Amygdala (tissue), 56 donors: Measurements from ENCODE around the gene EDN3.
"Not testable (repeated sequence)": the region's sequence is repeated elsewhere in the genome, so short reads cannot be mapped to it uniquely, and the experiment has no call there.

Experiments used
- DNase-seq, 56 donors: peaks; one replicate each; lab custom pipeline; 2025; lab: John Stamatoyannopoulos, UW

EDN3 gene

DNA sequence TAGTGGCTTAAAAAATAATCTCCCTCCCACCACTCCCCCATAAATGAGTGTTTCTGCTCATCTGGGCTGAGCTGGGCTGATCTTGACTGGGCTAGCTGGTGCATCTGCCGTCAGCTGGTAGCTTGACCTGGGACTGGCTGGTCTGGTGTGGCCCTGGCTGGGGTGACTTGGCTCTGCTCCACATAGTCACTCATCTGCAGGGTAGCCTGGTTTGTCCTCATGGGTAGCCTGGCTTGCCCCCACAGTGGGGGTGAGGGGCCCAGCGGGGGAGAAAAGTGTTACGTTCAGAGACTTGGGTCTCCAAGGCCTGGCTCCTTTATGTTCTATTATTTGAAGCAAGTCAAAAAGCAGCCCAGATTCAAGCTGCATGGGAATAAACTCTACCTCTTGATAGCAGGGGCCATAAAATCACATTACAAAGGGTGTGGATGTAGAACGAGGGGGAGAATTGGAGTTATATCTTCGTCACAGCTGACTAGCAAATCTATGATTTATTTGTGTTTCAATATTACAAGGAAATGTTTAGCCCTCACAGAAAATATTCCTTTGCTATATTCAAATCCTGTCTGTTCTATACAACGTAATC lies 32.9 kb downstream of the EDN3 start:
- DNase-seq = no peak

DNA sequence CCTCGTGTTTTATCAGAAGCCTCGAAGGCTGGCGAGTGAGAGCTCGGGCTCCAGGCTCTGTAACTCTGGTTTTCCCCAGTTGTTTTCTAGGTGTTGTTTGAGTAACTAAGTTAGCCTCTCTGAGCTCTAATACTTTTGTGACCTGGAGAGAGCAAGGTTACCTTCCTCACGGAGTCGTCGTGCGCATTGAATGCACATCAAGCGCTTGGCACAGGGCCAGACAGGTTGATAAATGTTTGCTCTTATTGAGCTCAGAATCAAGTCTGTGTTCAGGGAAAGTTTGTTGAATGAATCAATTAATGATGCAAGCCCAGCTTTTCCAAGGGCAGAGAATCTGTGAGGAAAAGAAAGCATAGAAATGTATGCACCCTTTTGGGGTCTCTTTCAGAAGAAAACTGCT lies 33.5 kb downstream of the EDN3 start:
- no peak for DNase-seq

DNA sequence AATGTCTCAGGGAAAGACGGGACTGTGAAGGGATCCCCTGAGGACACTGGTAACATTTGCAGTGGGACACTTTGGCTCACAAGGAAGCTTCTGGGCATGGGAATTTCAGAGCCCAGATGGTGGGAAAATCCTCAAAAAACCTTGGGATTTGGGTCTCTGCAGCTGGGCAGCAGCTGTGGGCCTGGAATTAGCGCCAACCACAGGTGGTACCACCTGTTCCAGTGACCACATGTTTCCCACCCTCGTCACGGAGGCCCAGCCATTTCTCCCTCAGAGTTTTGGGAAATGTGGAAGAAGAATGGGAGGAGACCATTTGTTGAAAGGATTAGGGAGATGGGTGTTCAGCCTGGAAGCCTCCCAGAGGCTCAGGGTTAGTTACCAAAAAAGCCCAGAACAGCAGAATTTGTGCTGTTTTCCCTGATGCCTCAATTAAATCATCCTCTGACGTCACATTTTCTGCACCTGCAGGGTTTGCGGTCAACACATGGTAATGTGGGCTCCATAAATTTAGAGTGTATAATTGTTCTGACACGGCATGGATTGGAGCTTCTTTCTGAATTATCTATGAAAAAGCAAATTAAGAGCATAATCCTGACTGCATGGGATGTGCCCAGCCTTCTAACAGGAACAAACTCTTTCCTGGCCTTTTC lies 34.4 kb downstream of the EDN3 start:
- no peak for DNase-seq

DNA sequence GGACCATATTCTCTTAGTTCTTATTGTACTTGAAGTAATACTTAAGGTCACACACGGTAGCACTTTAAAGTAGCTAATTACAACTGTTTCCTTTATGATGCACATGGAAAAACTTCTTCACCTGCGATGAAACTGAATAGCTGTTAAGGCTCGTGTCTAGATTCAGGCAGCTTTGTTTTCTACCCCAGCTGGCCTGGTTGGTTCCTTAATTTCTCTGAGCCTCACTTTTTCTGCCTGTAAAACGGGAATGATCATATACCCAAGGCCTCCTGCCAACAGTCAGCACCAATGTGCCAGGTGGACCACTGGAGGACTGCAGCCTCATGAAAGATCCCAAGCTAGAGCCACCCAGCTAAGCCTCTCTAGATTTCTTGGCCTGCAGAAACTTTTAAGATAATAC lies 35.0 kb downstream of the EDN3 start:
- DNase-seq = no peak

DNA sequence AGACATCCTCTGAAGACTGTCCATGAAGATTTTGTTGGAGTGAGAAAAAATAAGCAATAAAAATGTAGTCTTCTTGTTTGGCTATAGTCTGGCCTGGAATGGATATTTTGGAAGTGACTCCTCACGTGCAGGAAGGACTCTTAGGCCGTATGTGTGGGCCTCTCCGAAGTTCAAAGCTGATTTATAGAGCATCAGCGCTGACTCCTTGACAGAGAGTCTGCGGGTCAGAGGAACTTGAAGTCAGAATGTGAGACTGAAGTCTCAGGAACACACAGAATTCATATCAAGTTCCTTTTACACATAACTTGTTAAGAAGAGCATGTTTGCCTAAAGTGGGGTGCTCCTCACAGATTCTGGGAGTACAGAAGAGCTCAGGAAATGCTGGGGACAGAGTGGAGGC lies 36.1 kb downstream of the EDN3 start:
- DNase-seq = no peak

DNA sequence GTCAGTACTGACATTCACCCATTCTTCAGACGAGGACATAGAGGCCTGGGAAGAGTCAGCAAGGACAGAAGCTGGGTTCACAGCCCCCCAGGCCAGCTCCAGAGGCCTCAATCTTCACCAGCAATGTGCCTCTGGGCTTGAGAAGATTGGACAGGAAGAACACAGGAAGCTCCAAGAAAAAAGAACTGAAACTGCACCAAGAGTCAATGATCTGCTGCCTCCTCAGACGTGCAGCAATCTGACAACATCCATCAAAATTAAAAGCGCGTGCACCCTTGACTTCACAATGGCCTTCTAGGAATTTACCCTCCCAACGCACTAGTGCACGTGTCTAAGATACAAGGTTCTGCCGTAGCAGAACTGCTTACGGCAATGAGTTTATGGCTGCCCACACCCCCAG lies 38.0 kb downstream of the EDN3 start:
- not testable (repeated sequence) for DNase-seq

DNA sequence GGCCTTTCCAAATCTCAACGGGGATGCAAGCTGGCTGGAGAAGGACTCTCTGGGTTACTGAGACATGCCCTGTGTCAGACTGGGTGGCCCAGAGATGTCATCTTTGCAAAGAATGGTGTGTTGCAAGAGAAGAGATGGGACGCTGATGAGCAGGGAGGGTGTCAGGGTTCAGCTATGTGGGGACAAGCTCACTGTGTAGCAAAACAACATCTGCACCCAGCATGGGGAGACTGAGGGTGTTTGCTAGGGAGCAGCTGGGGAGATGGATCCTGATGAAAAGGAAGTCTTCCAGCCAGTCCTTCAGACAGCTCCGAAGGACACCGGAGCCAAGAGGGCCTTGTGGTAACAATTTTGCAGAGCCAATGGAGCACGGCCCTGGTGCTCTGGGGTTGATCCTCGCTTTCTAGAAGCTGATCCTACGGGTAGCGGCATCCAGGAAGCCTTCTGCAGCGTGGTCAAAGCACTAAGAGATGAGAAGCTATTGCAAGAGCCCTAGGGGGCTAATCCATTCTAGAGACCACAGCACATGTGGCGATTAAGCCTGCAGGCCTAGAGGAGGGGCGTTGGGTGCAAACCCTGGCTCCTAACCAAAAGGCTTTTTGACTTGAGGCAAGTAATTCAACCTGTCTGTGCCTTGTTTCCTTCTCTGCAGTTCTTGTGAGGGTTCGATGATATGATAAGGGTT lies 39.9 kb downstream of the EDN3 start:
- no peak for DNase-seq

DNA sequence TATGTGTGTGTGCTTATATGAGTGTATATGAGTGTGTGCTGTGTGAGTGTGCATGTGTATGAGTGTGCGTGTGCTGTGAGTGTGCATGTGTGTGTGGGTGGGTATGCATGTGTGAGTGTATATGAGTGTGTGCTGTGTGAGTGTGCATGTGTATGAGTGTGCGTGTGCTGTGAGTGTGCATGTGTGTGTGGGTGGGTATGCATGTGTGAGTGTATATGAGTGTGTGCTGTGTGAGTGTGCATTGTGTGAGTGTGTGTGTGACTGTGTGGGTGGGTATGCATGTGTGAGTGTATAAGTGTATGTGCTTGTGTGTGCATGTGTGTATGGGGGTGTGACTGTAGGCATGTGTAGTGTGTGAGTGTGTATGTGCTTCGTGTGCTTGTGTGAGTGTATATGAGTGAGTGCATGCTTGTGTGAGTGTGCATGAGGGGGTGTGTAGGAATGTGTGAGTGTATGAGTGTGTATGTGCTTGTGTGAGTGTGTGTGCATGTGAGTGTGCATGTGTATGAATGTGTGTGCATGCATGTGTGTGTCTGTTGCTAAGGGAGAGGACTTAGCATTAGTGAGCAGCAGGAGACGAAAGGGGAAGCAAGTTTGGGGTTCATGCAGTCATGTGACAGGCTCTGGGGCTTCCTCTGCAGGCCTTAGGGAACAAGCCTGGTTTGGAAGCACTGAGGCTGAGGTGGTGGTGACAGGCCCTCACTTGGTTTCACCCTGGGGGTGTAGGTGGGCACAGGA lies 41.0 kb downstream of the EDN3 start:
- peak in 1 of 56 donors; percentile 9 for DNase-seq

DNA sequence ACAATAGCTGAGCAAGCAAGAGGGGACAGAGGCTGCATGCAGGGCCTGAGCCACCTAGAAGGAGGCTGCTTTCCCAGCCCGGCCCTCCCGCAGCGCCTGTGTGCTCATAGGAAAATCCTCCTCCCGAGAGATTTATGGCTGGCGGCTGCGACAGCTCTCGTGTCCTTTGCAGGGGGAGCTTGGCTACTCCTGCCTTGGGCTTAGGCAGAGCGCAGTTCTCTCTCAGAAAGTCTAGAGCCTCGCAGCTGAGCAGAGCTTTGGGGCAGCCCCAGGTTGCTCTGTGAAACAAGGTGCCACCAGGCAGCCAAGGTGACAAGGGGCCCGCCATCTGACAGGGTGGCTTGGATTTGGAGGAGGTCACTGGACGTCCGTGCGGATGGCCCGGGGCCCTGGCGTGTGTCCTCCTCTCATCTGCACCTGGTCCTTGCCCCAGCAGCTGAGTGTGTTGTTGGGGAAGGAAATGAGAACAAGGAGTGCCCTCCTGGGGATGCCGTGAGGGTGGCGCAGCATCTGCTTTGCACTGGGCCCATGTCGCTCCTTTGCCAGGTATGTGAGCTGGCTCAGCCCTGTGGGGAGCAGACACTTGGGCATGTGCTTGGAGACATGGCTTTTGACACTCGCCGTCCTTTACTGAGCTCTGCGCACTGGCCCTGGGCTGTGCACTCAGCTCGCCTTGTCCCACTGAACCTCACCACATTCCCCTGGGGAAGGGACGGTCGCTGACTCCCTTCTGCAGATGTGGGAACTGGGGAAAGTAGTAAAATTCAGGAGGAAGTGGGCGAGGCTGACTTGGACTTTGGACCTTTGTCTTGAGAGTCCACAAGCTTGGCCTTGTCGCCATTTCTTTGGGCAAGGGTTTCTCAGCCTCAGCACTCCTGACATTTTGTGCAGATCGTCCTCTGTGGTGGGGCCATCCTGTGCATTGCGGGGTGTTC lies 41.9 kb downstream of the EDN3 start:
- no peak for DNase-seq

DNA sequence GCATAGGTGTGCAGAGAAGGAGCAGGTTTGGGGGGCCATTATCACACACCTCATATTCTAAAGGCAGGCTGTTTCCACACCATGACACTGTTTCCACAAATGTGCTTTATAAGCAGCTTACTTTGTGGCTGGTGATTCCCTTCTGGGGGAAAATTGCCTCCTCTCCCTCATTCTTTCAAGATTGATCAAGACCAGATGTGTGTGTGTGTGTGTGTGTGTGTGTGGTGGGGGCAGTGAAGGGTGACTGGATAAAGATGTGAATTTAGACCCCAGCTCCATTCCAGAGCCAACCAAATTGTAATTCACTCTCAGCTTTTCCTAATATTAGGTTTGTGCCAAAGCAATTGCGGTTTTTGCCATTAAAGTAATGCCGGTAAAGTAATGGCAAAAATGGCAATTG lies 45.6 kb downstream of the EDN3 start:
- no peak for DNase-seq

DNA sequence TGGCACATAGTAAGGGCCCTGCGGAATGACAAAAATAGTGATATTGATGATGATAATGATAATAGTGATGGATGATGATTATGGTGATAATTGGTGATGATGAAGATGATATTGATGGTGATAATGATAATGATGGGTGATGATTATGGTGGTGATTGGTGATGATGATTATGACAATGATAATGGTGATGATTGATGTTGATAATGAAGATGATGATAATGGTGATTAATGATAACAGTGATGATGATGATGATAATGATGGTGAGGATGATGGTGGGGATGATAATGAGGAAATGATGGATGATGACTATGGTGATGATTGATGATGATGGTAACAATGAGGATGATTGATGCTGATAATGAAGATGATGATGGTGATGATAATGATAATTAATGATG lies 48.9 kb downstream of the EDN3 start:
- DNase-seq = no peak

DNA sequence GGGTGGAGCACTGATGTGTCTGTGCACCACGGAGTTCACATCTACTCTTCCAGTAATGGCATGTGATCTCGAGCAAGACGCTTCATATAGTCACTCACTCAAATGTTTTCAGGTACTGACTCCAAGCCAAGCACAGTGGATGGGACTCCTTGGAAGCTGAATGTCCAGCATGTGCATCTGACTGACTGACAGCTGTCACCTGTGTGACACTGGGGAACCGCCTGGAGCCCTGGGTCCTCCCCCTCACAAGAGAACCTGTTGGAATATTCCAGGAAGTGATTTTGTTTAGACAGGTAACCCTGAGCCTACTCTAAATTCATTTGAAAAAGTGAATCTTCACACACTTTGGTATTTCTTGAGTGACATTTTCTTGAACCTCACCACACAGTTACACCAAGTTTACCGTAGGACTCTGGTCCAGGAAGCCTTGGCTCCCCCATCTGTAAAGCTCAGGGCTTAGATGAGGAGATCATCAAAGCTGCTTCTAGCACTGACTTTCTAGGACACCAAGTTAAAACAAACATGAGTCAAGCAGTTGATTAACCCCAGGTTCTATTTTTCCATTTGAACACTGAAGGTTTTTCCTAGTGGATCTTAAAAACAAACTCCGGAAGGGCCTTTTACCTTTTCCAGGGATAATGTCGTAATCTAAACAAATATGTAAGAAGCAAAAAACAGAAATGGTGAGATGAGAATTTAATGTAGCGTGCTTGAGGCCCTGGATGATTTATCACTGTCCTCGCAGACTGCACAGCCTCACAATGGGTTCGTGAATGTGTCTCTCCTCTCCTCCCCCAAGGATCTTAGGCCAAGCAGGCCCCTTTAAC lies 50.1 kb downstream of the EDN3 start:
- DNase-seq = no peak

DNA sequence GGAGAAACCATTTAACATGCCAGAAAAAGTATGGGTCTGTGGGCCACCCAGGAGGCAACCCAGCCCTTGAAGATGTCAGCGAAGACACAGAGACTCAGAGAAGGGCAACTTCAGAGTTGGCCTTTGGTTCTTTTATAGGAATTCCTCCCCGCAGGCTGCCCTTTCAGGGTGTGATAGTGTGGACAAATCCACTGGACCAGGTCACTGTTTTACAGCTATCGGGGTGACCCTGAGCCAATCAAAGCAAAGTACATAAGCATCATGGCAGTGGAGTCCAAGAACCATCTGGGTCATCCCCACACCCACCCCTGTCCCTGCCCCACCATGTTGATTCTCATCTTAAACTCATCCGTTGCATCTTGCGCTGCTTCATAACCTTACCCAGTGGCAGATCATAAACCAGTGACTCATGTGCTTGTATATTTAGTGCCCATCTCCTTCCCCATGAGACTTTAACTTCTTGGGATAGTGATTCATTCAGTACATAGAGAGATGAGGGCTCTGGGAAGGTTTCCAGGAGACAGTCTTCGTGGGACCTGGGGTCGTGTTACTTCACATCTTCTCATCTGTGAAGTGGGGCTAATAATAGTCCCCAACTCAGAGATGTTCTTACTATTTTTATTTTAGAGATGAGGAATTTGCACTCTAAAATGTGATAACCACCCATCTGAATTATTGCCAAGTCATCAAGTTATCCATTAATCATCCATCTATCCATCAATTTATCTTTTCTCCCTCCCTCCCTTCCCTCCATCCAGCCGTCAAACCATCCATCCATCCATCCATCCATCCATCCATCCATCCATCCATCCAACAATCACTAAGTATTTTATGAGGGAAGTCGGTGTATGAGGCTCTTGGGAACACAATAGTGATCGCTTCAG lies 51.0 kb downstream of the EDN3 start:
- no peak for DNase-seq

DNA sequence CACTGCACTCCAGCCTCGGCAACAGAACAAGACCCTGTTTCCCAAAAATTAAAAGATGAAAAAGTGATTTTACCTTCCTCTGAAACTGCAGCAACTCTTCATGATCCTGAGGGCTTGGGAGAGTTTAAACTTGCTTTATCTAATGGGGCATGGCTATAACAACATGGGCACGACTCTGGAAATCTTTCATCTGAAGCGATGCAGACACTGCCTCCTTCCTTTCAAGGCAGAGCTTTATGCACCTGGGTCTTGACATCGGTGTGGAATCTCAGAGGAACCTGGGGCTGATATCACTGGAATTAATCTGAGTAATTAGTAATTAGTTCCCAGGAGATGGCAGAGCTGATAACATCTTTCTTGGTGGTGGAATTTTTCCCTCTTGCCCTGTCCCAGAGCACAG lies 52.1 kb downstream of the EDN3 start:
- no peak for DNase-seq

DNA sequence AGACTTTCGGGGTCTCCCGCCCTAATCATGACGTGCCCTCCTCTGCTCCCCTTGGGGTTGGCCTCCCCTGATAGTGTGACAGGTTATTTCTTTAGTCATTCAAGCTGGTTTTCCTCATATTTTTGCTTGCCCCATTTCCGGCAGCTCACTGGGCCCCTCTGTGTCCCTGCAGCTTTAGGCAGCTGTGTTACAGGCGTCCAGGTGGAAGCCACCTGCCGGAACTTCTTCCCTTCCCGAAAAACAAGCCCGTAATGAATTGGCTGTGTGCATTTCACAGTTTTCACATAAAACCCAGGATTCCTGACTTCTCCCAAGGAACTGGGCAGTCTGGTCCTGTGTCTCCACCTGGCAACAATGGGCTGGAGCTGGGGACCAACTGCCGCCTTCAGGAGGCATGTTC lies 52.6 kb downstream of the EDN3 start:
- DNase-seq = no peak

DNA sequence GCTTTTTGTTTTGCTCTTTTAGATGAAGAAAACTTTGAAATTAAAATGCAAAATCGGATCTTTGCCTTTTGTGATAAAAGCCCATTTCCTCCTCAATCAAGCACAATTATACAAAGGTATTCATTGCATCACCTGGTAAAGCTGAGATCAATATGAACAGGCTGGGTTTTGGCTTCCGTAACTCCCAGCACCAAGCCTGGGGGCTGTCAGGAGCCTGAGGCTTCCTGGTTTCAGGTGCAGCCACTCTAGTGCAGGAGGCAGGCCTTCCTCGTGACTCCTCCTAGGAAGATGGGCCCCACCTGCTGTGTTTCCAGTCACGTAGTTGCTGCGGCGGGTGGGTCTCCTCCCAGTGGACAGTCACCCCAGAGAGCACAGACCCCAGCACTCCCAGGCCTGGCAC lies 54.0 kb downstream of the EDN3 start:
- DNase-seq = no peak

DNA sequence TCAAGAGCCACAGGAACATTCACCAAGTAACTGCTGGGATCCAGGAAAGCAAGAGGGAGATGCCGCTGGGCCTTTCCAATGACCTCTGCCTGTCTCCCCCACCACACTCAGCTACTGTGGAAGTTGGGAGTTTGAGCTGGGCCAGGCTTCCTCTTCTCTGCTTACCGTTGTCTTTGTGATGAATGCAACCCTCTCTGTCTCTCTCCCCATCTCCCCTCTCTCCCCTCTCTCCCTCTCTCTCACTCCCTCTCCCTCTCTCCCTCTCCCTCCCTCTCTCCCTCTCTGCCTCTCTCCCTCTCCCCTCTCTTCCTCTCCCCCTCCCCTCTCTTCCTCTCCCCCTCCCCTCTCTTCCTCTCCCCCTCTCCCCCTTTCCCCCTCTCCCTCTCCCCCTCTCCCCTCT lies 54.8 kb downstream of the EDN3 start:
- DNase-seq = no peak

DNA sequence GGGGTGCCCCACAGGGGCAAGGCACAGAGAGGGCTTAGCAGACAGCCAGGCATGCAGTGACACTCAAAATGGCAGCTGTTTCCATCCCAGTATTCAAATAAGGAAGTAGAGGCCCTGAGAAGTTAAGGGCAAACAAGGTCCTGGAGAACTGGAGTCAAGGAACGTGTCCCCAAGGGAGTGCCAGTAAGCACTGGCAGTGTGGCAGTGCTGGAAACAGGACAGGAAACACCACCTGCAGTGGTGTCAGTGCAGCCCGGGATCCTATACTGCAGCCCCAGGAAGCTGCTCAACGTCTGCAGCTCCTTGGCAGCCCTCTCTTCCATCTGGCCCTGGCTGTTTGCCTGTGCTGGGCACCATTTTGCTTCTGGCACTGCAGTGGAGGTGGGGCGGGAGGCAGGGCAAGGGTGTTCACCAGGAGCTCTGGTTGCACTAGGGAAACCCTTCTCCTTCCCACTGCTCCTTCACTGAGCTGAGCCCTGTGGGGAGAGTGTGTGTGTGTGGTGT lies 56.3 kb downstream of the EDN3 start:
- DNase-seq = no peak
